Muscle of leg (tissue), 11 donors: Measurements from ENCODE around the gene CHST12. TPM values are rescaled to one million over a fixed set of nuclear protein-coding genes. Genes with fewer than 3 reads are reported as not detected.

Source experiments
- DNase-seq: peaks from one replicate; pipeline ENCODE4 v3.0.0; 2013
- H3K27ac ChIP-seq: one replicate; pipeline ENCODE4 v1.5.1; 2013; ENCODE audit warnings: mild to moderate bottlenecking, low read length, control low read depth
- H3K27me3 ChIP-seq: one replicate; pipeline ENCODE4 v1.6.1; 2013; ENCODE audit warnings: low read length; ENCODE audit not compliant: control insufficient read depth, insufficient read depth
- H3K36me3 ChIP-seq: one replicate; pipeline ENCODE4 v1.6.1; 2013; ENCODE audit warnings: low read length; ENCODE audit not compliant: control insufficient read depth, insufficient read depth
- H3K4me1 ChIP-seq: one replicate; pipeline ENCODE4 v1.6.1; 2013; ENCODE audit warnings: low read length; ENCODE audit not compliant: control insufficient read depth, insufficient read depth
- H3K4me3 ChIP-seq: one replicate; pipeline ENCODE4 v1.5.1; 2013; ENCODE audit warnings: low read length, control low read depth
- H3K9me3 ChIP-seq: replicated peaks from 2 replicates; pipeline ENCODE4 v1.6.1; 2013; ENCODE audit warnings: low read depth, low read length; ENCODE audit not compliant: control insufficient read depth
- WGBS: methylation state at CpG from one replicate; pipeline ENCODE4 v1.1.5; 2013; ENCODE audit warnings: missing lambda C conversion rate; ENCODE audit not compliant: insufficient coverage; 5-methylcytosine and 5-hydroxymethylcytosine counted together
- polyA plus RNA-seq, 8 donors: library from polyadenylated mRNA; unstranded; fragments of 120-200 nt; gene quantifications; one replicate each; pipeline versions ENCODE4 v1.2.1 to v1.2.3, GENCODE V29; 2013; ENCODE audit warnings: inconsistent platforms in 1 of 8, low replicate concordance in 1 of 8; ENCODE audit not compliant: insufficient read length in 8 of 8, insufficient read depth in 1 of 8
- total RNA-seq: library from RNA; stranded (reverse); fragments of 120-200 nt; gene quantifications from one replicate; pipeline ENCODE4 v1.2.4, GENCODE V29; 2013

Gene CHST12
- total and polyA plus RNA-seq, 9 donors: 5.7 to 13.8 (median 11.9) TPM

- Histone ChIP-seq H3K4me1 (peaks cover 19% of the 10 kb centered on the region), H3K9me3 (no peaks in the 10 kb centered on the region), H3K4me3 (no peak overlapping the region), H3K27ac (no peak overlapping the region), H3K36me3 (peaks cover 52% of the 10 kb centered on the region), H3K27me3 (no peaks in the 10 kb centered on the region)
- DNase-seq: no peak
- WGBS: 85% methylated on average over 4 of the region's 11 CpGs
Measured at GRCh38 chr7:2359610-2360009, 43.8 kb upstream of the CHST12 start.

GRCh38 chr7:2360796-2361195 is 42.6 kb upstream of the CHST12 start:
- no peak for DNase-seq
- H3K27ac ChIP-seq: no peak overlapping the region
- peaks cover 62% of the 10 kb centered on the region for H3K36me3 ChIP-seq
- 67% methylated on average over 1 of the region's 6 CpGs for WGBS
- H3K9me3 ChIP-seq: no peaks in the 10 kb centered on the region
- H3K4me1 ChIP-seq: peaks cover 15% of the 10 kb centered on the region
- no peaks in the 10 kb centered on the region for H3K27me3 ChIP-seq
- no peak overlapping the region for H3K4me3 ChIP-seq

GRCh38 chr7:2362385-2363088 is 40.9 kb upstream of the CHST12 start:
- no peaks in the 10 kb centered on the region for H3K9me3 ChIP-seq
- no peak for DNase-seq
- 94% methylated on average over 24 of the region's 27 CpGs for WGBS
- H3K27ac ChIP-seq: no peak overlapping the region
- no peaks in the 10 kb centered on the region for H3K4me1 ChIP-seq
- H3K27me3 ChIP-seq: no peaks in the 10 kb centered on the region
- peaks cover 72% of the 10 kb centered on the region for H3K36me3 ChIP-seq
- H3K4me3 ChIP-seq: no peak overlapping the region

DNA sequence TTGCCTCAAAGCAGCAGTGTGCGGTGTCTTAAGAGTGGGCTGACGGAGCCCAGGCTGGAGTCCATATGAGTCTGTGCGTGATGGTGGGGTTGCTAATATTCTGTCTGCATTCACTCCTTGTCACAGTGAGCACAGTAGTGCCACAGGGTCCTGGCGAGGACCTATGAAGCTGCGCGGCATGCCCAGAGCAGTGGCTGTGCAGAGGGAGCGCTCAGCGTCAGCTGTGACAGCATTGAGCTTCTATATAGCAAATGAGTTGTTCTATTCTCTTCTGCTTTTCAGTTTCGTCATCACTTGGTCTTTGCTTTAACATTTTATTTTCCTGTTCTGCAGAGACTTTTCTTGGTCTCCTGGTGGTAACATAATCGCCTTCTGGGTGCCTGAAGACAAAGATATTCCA is 34.3 kb upstream of the CHST12 start:
- Histone ChIP-seq H3K27me3 (no peaks in the 10 kb centered on the region), H3K4me1 (no peaks in the 10 kb centered on the region), H3K36me3 (peaks cover 92% of the 10 kb centered on the region), H3K9me3 (no peaks in the 10 kb centered on the region), H3K4me3 (no peak overlapping the region), H3K27ac (no peak overlapping the region)
- 97% methylated on average over 10 of the region's 10 CpGs for WGBS
- no peak for DNase-seq

DNA sequence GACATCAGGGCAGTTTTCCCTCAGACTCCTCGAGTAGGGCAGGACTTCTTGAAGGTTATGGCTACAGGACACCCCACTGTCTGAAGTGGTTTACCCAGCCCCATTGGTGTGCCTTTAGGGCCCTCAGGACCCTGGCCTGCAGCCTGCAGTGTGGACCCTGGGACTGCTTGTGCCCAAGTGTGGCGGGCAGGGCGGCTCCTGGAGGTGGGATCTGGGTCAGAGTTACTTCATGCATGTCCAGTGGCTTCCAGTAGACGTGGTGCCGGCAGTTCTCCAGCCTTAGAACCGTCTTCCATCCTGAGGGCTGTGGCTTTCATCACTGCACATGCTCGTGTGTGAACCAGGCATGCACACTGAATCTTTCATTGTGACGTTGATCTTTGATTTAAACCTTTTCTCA is 32.1 kb upstream of the CHST12 start:
- H3K27ac ChIP-seq: no peak overlapping the region
- 97% methylated on average over 7 of the region's 8 CpGs for WGBS
- no peaks in the 10 kb centered on the region for H3K27me3 ChIP-seq
- H3K9me3 ChIP-seq: no peaks in the 10 kb centered on the region
- H3K4me1 ChIP-seq: no peaks in the 10 kb centered on the region
- H3K4me3 ChIP-seq: no peak overlapping the region
- no peak for DNase-seq
- H3K36me3 ChIP-seq: peaks cover 94% of the 10 kb centered on the region

DNA sequence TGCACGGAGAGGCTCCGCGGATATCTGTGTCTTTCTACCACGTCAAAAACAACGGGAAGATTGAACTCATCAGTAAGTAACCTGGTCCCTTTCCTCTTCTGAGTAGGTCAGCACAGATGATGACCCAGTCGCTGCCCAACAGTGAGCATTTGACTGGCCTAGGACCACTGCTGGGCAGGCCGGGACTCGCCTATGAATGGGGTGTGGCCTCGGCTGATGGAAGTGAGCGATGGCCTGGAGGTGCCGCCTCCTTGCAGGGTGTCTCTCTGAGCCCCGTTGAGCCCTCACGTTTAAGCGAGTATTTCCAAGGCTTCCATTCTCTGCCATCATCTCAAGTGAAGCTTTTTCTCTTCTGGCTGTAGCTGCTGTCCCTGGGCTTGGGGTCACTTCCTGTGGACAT is 30.7 kb upstream of the CHST12 start:
- no peaks in the 10 kb centered on the region for H3K27me3 ChIP-seq
- H3K4me1 ChIP-seq: no peaks in the 10 kb centered on the region
- peaks cover 94% of the 10 kb centered on the region for H3K36me3 ChIP-seq
- 92% methylated on average over 13 of the region's 14 CpGs for WGBS
- H3K27ac ChIP-seq: no peak overlapping the region
- H3K4me3 ChIP-seq: no peak overlapping the region
- no peaks in the 10 kb centered on the region for H3K9me3 ChIP-seq
- DNase-seq: no peak

GRCh38 chr7:2373124-2373556 is 30.3 kb upstream of the CHST12 start:
- no peaks in the 10 kb centered on the region for H3K9me3 ChIP-seq
- H3K27me3 ChIP-seq: no peaks in the 10 kb centered on the region
- H3K4me3 ChIP-seq: no peak overlapping the region
- H3K36me3 ChIP-seq: peaks cover 92% of the 10 kb centered on the region
- WGBS: 86% methylated on average over 9 of the region's 14 CpGs
- no peak for DNase-seq
- H3K27ac ChIP-seq: no peak overlapping the region
- H3K4me1 ChIP-seq: no peaks in the 10 kb centered on the region

DNA sequence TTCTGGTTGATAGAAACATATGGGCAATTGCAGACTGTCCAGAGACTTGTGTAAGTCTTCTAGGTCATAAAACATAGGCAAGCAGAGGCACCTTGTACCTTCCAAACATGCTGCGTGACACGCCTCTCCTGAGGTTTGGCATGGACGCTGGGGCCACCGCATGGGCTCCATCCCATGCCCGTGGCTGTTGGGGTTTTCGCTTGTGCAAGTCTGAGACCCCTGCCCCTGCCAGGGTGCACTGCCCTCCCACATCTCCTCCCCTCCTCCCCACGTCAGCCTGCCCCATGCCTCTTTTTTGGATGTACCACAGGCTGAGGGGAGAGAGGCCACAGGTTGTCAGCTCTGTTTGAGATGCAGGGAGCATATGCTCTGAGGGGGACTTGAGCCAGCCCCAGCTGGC is 29.8 kb upstream of the CHST12 start:
- Histone ChIP-seq H3K27ac (no peak overlapping the region), H3K36me3 (peaks cover 92% of the 10 kb centered on the region), H3K4me3 (no peak overlapping the region), H3K9me3 (no peaks in the 10 kb centered on the region), H3K27me3 (no peaks in the 10 kb centered on the region), H3K4me1 (no peaks in the 10 kb centered on the region)
- no peak for DNase-seq
- WGBS: 89% methylated on average over 6 of the region's 7 CpGs

DNA sequence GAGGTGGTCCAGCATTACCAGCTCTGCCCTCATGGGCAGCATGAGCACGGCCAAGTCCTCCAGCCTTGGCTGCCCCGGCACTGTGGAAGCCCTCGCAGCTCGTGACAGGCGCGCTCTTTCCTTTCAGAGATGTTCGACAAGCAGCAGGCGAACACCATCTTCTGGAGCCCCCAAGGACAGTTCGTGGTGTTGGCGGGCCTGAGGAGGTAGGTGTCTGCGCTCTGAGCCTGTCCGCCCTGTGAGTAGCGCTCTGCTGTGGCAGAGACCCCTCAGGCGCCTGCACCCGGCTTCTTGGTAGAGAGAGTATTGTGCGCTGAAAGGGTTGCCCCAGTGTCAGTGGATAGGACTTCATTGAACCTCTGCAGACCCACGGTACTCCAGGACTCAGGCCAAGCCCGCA is 29.0 kb upstream of the CHST12 start:
- WGBS: 93% methylated on average over 15 of the region's 18 CpGs
- Histone ChIP-seq H3K36me3 (peaks cover 92% of the 10 kb centered on the region), H3K9me3 (no peaks in the 10 kb centered on the region), H3K4me3 (no peak overlapping the region), H3K27me3 (no peaks in the 10 kb centered on the region), H3K4me1 (no peaks in the 10 kb centered on the region), H3K27ac (no peak overlapping the region)
- DNase-seq: no peak

GRCh38 chr7:2374830-2375728 is 28.3 kb upstream of the CHST12 start:
- no peaks in the 10 kb centered on the region for H3K4me1 ChIP-seq
- 90% methylated on average over 21 of the region's 26 CpGs for WGBS
- no peaks in the 10 kb centered on the region for H3K27me3 ChIP-seq
- peaks cover 92% of the 10 kb centered on the region for H3K36me3 ChIP-seq
- no peak for DNase-seq
- no peak overlapping the region for H3K27ac ChIP-seq
- no peak overlapping the region for H3K4me3 ChIP-seq
- no peaks in the 10 kb centered on the region for H3K9me3 ChIP-seq
